Fibroblast of lung (primary cell): ENCODE data around the gene ZSCAN20. TPM values are rescaled to one million over a fixed set of nuclear protein-coding genes. Genes with fewer than 3 reads are reported as not detected.

Experiments
- DNase-seq, 2 donors: peaks; one replicate each; pipeline versions ENCODE4 v3.0.0 to v3.0.0-alpha.2; 2010; ENCODE audit warnings: low read depth in 2 of 2
- H2AFZ ChIP-seq: 2 replicates; pipeline ENCODE4 v1.5.1; 2012; ENCODE audit warnings: low read length, control low read depth, inconsistent platforms
- H3K27ac ChIP-seq: 2 replicates; pipeline ENCODE4 v1.5.1; 2011; ENCODE audit warnings: low read length, control low read depth; ENCODE audit not compliant: insufficient read depth
- H3K27me3 ChIP-seq: 2 replicates; pipeline ENCODE4 v1.5.1; 2011; ENCODE audit warnings: mild to moderate bottlenecking, low read length; ENCODE audit not compliant: control insufficient read depth, insufficient read depth
- H3K36me3 ChIP-seq: 2 replicates; pipeline ENCODE4 v1.5.1; 2011; ENCODE audit warnings: low read length; ENCODE audit not compliant: control insufficient read depth, insufficient read depth
- H3K4me1 ChIP-seq: 2 replicates; pipeline ENCODE4 v1.5.1; 2011; ENCODE audit warnings: low read length; ENCODE audit not compliant: control insufficient read depth, insufficient read depth; ENCODE audit errors: extremely low read depth
- H3K4me2 ChIP-seq: 2 replicates; pipeline ENCODE4 v1.5.1; 2011; ENCODE audit warnings: low read length, control low read depth; ENCODE audit not compliant: insufficient read depth; ENCODE audit errors: extremely low read depth
- H3K4me3 ChIP-seq, 4 experiments: fragments of 200-600 bp in 1 of 4; sonication (generic) in 1 of 4; replicated peaks in 1 of 4; 2 replicates each; pipeline ENCODE4 v1.5.1; 2011 to 2016; ENCODE audit warnings: low read length in 4 of 4, low read depth in 3 of 4, mild to moderate bottlenecking in 3 of 4, control low read depth in 2 of 4, inconsistent platforms in 1 of 4, mixed read lengths in 1 of 4; ENCODE audit not compliant: insufficient read depth in 1 of 4; ENCODE audit errors: control extremely low read depth in 1 of 4
- H3K79me2 ChIP-seq: 2 replicates; pipeline ENCODE4 v1.5.1; 2012; ENCODE audit warnings: mild to moderate bottlenecking, low read length, inconsistent platforms; ENCODE audit not compliant: control insufficient read depth, insufficient read depth
- H3K9ac ChIP-seq: 2 replicates; pipeline ENCODE4 v1.5.1; 2011; ENCODE audit warnings: mild to moderate bottlenecking, low read length, control low read depth; ENCODE audit not compliant: insufficient read depth
- H3K9me3 ChIP-seq: 2 replicates; pipeline ENCODE4 v1.5.1; 2012; ENCODE audit warnings: low read depth, low read length; ENCODE audit not compliant: control insufficient read depth, insufficient read depth
- H4K20me1 ChIP-seq: 2 replicates; pipeline ENCODE4 v1.5.1; 2011; ENCODE audit warnings: low read length; ENCODE audit not compliant: control insufficient read depth, insufficient read depth; ENCODE audit errors: extremely low read depth
- EZH2 ChIP-seq: IDR thresholded peaks from 2 replicates; pipeline ENCODE4 v1.5.1; 2012; ENCODE audit warnings: low read length, control low read depth, mild to moderate bottlenecking; ENCODE audit errors: missing control alignments
- polyA plus RNA-seq, 2 donors: library from polyadenylated mRNA; depleted of rRNA in 1 of 2; stranded (reverse) in 1 of 2; unstranded in 1 of 2; fragments of >200 nt; gene quantifications; 2 replicates each; pipeline ENCODE4 v1.2.1, GENCODE V29; 2011 to 2012; ENCODE audit warnings: missing spikeins in 1 of 2
- total RNA-seq: library from RNA; depleted of rRNA; stranded (reverse); fragments of >200 nt; gene quantifications from 2 replicates; pipeline ENCODE4 v1.2.1, GENCODE V29; 2014
- TF ChIP-seq, protein P1 (sequence below), 2 donors: IDR thresholded peaks in 1 of 2; conservative IDR thresholded peaks in 1 of 2; 1 replicate in 1 of 2; 2 replicates in 1 of 2; pipeline ENCODE4 v1.5.1; 2011 to 2012; ENCODE audit warnings: low read length in 2 of 2, control low read depth in 1 of 2, inconsistent platforms in 1 of 2, low read depth in 1 of 2, mild to moderate bottlenecking in 1 of 2

ZSCAN20 gene
- total and polyA plus RNA-seq, 2 donors (not counting 1 experiment from before 2014, with no cell fraction given), result 3.1 to 13.0 TPM

GRCh38 chr1:33425900-33426299, 46.5 kb upstream of the ZSCAN20 start:
- Histone ChIP-seq H3K9me3 (no peaks in the 10 kb centered on the region), H3K9ac (no peak overlapping the region), H3K36me3 (no peaks in the 10 kb centered on the region), H3K27me3 (no peaks in the 10 kb centered on the region), H4K20me1 (no peaks in the 10 kb centered on the region), H3K4me1 (peaks cover 4% of the 10 kb centered on the region), H3K27ac (no peak overlapping the region), H2AFZ (no peak overlapping the region), H3K79me2 (peaks cover 38% of the 10 kb centered on the region), H3K4me2 (no peak overlapping the region), H3K4me3 (no peak overlapping the region)
- DNase-seq, result no peak
- no peak for TF ChIP-seq EZH2
- TF ChIP-seq, protein P1, sequence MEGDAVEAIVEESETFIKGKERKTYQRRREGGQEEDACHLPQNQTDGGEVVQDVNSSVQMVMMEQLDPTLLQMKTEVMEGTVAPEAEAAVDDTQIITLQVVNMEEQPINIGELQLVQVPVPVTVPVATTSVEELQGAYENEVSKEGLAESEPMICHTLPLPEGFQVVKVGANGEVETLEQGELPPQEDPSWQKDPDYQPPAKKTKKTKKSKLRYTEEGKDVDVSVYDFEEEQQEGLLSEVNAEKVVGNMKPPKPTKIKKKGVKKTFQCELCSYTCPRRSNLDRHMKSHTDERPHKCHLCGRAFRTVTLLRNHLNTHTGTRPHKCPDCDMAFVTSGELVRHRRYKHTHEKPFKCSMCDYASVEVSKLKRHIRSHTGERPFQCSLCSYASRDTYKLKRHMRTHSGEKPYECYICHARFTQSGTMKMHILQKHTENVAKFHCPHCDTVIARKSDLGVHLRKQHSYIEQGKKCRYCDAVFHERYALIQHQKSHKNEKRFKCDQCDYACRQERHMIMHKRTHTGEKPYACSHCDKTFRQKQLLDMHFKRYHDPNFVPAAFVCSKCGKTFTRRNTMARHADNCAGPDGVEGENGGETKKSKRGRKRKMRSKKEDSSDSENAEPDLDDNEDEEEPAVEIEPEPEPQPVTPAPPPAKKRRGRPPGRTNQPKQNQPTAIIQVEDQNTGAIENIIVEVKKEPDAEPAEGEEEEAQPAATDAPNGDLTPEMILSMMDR (conservative IDR thresholded peaks at IDR 0.05 in 1 of 2, IDR thresholded peaks at IDR 0.05 in 1 of 2; ENCODE audit: low read depth in 1 of 2, low read length in 2 of 2), result no peak

DNA sequence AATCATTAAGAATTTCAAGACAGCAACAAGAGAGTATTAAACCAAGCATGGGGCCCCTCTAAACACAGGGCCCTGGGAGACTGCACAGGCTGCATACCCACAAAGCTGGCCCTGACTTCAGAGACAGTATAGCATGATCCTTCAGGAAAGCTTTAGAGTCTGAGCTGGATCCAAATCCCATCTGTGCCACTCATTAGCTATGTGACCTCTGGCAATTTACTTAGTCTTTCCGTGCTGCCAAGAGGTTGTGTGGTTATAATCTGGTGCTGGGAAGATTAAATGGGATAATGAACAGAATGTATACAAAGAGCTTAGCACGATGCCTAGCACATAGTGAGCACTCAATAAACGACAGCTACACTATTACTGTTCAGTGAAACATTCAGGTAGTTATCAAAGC, 45.5 kb upstream of the ZSCAN20 start:
- DNase-seq, result no peak
- peaks cover 36% of the 10 kb centered on the region for H3K79me2 ChIP-seq

GRCh38 chr1:33428661-33429060, 43.8 kb upstream of the ZSCAN20 start:
- H3K9ac ChIP-seq, result no peak overlapping the region
- no peak for DNase-seq
- TF ChIP-seq, protein P1 (conservative IDR thresholded peaks at IDR 0.05 in 1 of 2, IDR thresholded peaks at IDR 0.05 in 1 of 2; ENCODE audit: low read depth in 1 of 2, low read length in 2 of 2), result no peak
- TF ChIP-seq EZH2, result no peak
- H3K79me2 ChIP-seq, result peaks cover 29% of the 10 kb centered on the region
- peaks cover 13% of the 10 kb centered on the region for H3K4me1 ChIP-seq
- H3K9me3 ChIP-seq, result no peaks in the 10 kb centered on the region
- H2AFZ ChIP-seq, result no peak overlapping the region
- peak overlapping the region; percentile 56 for H3K4me2 ChIP-seq
- H3K4me3 ChIP-seq, result peak overlapping the region in 3 of 4 experiments; percentile 3 to 87 (median 71)
- H3K27me3 ChIP-seq, result no peaks in the 10 kb centered on the region
- H3K27ac ChIP-seq, result no peak overlapping the region
- H4K20me1 ChIP-seq, result no peaks in the 10 kb centered on the region
- no peaks in the 10 kb centered on the region for H3K36me3 ChIP-seq

More for the DNA sequence above, 45.5 kb upstream of the ZSCAN20 start:
- no peaks in the 10 kb centered on the region for H3K27me3 ChIP-seq
- no peaks in the 10 kb centered on the region for H3K9me3 ChIP-seq
- no peak overlapping the region for H3K27ac ChIP-seq
- H3K4me3 ChIP-seq, result no peak overlapping the region
- H3K4me2 ChIP-seq, result no peak overlapping the region
- H3K36me3 ChIP-seq, result no peaks in the 10 kb centered on the region
- H3K4me1 ChIP-seq, result peaks cover 2% of the 10 kb centered on the region
- no peak overlapping the region for H3K9ac ChIP-seq
- H4K20me1 ChIP-seq, result no peaks in the 10 kb centered on the region
- H2AFZ ChIP-seq, result no peak overlapping the region
- TF ChIP-seq EZH2, result no peak
- TF ChIP-seq, protein P1 (conservative IDR thresholded peaks at IDR 0.05 in 1 of 2, IDR thresholded peaks at IDR 0.05 in 1 of 2; ENCODE audit: low read depth in 1 of 2, low read length in 2 of 2), result no peak
